Measurements from ENCODE around the gene RASSF8. TPM values are rescaled to one million over a fixed set of nuclear protein-coding genes. Genes with fewer than 3 reads are reported as not detected.

RASSF8 gene
- total and polyA plus RNA-seq, 2 experiments from 2014 or later = 11.5 to 30.6 TPM

- TF ChIP-seq CTCF (conservative IDR thresholded peaks at IDR 0.05; ENCODE audit: low read depth in 2 of 2) (no peak), CREB1 (CRISPR knock-in tag; IDR thresholded peaks at IDR 0.05; ENCODE audit: low read depth) (no peak), POLR2AphosphoS5 (IDR thresholded peaks at IDR 0.05; ENCODE audit: low read depth) (no peak), EZH2 (IDR thresholded peaks at IDR 0.05; ENCODE audit: low read depth, unreplicated experiment) (no peak), ZNF331 (CRISPR knock-in tag; IDR thresholded peaks at IDR 0.05; ENCODE audit: low read depth) (no peak), STAT1 (IDR thresholded peaks at IDR 0.05; ENCODE audit: unreplicated experiment) (no peak), REST (IDR thresholded peaks at IDR 0.05; ENCODE audit: unreplicated experiment) (no peak)
These were observed 4.5 kb downstream of the RASSF8 start (continued) for GRCh38 chr12:25962932-25963525.

- H4K20me1 ChIP-seq (replicated peaks; ENCODE audit: insufficient read depth) = peaks cover 8% of the 10 kb centered on the region; the same call in 1 of the 2 replicates
- no peak overlapping the region for H2AFZ ChIP-seq
- H3K79me2 ChIP-seq (replicated peaks; ENCODE audit: insufficient read depth) = peaks cover 98% of the 10 kb centered on the region
- H3K27me3 ChIP-seq (ENCODE audit: insufficient read depth) = no peaks in the 10 kb centered on the region
- Mint-ChIP-seq H3K4me3 (no peak overlapping the region), H3K36me3 (ENCODE audit: low read depth) (peaks cover 21% of the 10 kb centered on the region; the same call in 2 of the 3 replicates), H3K4me1 (peaks cover 44% of the 10 kb centered on the region), H3K9me3 (peaks cover 6% of the 10 kb centered on the region), H3K27ac (no peak overlapping the region), H3K27me3 (ENCODE audit: insufficient read depth, low read depth, poor library complexity) (no peaks in the 10 kb centered on the region)
- peaks cover 23% of the 10 kb centered on the region for H3K4me1 ChIP-seq (ENCODE audit: insufficient read depth)
- H3K27ac ChIP-seq (ENCODE audit: low read depth) = no peak overlapping the region
- DNase-seq (ENCODE audit: low spot score) = no peak
- no peak for ATAC-seq
- no peak overlapping the region for H3K4me2 ChIP-seq
- H3K36me3 ChIP-seq (ENCODE audit: insufficient read depth) = no peaks in the 10 kb centered on the region
- no peak overlapping the region for H3K4me3 ChIP-seq
- H3K9me2 ChIP-seq (ENCODE audit: insufficient read depth) = no peaks in the 10 kb centered on the region
- H3F3A ChIP-seq (replicated peaks; ENCODE audit: low read depth) = no peaks in the 10 kb centered on the region
- no peak for TF ChIP-seq CTCF (conservative IDR thresholded peaks at IDR 0.05; ENCODE audit: low read depth in 2 of 2)
- no peak for TF ChIP-seq NANOG (IDR thresholded peaks at IDR 0.05; ENCODE audit: borderline replicate concordance)
- TF ChIP-seq POLR2AphosphoS5 (IDR thresholded peaks at IDR 0.05; ENCODE audit: low read depth) = no peak
- no peak for TF ChIP-seq CREB1 (CRISPR knock-in tag; IDR thresholded peaks at IDR 0.05; ENCODE audit: low read depth)
- TF ChIP-seq EZH2phosphoT487 (IDR thresholded peaks at IDR 0.05; ENCODE audit: unreplicated experiment) = no peak
- no peak for TF ChIP-seq JUNB (IDR thresholded peaks at IDR 0.05; ENCODE audit: unreplicated experiment)
- no peak for TF ChIP-seq ZNF331 (CRISPR knock-in tag; IDR thresholded peaks at IDR 0.05; ENCODE audit: low read depth)
- TF ChIP-seq EZH2 (IDR thresholded peaks at IDR 0.05; ENCODE audit: low read depth, unreplicated experiment) = no peak
- no peak for TF ChIP-seq ETS1 (IDR thresholded peaks at IDR 0.05)
These were observed 7.2 kb downstream of the RASSF8 start for GRCh38 chr12:25965682-25966081.
